WTC11 (cell line): ENCODE results near the gene TGM4.

Experiments
- ATF1 ChIP-seq: sonication (generic); formaldehyde crosslinking; IDR thresholded peaks from 2 replicates; pipeline ENCODE4 v1.8.1; 2023; ENCODE audit warnings: mild to moderate bottlenecking, moderate library complexity, missing genetic modification reagents
- ATF2 ChIP-seq: sonication (generic); formaldehyde crosslinking; IDR thresholded peaks from 2 replicates; pipeline ENCODE4 v1.8.1; 2022; ENCODE audit warnings: low read depth, missing genetic modification reagents, borderline replicate concordance
- CTCF ChIP-seq: fragments of 200-600 bp; IDR thresholded peaks from 2 replicates; pipeline ENCODE4 v1.8.0; 2022; ENCODE audit warnings: antibody characterized with exemption
- EMX1 ChIP-seq: fragments of 250-450 bp; sonication (Bioruptor Pico); IDR thresholded peaks from 2 replicates; pipeline ENCODE4 v1.8.0; 2021; ENCODE audit warnings: mild to moderate bottlenecking
- FOXJ3 ChIP-seq: sonication (generic); formaldehyde crosslinking; IDR thresholded peaks from 2 replicates; pipeline ENCODE4 v1.9.0; 2021; ENCODE audit warnings: missing genetic modification reagents, mild to moderate bottlenecking, borderline replicate concordance
- HMGXB4 ChIP-seq: sonication (generic); formaldehyde crosslinking; IDR thresholded peaks from 2 replicates; pipeline ENCODE4 v1.8.1; 2023; ENCODE audit warnings: mild to moderate bottlenecking, moderate library complexity, missing genetic modification reagents
- JUN ChIP-seq: sonication (generic); formaldehyde crosslinking; IDR thresholded peaks from 2 replicates; pipeline ENCODE4 v1.8.0; 2023; ENCODE audit warnings: mild to moderate bottlenecking, missing genetic modification reagents
- KAT7 ChIP-seq: sonication (generic); formaldehyde crosslinking; IDR thresholded peaks from 2 replicates; pipeline ENCODE4 v1.8.1; 2023; ENCODE audit warnings: missing genetic modification reagents, mild to moderate bottlenecking, borderline replicate concordance
- NR1H2 ChIP-seq: sonication (generic); formaldehyde crosslinking; IDR thresholded peaks from 2 replicates; pipeline ENCODE4 v1.9.0; 2021; ENCODE audit warnings: mild to moderate bottlenecking, moderate library complexity, missing genetic modification reagents
- NR2C2 ChIP-seq: sonication (generic); formaldehyde crosslinking; IDR thresholded peaks from 2 replicates; pipeline ENCODE4 v1.8.0; 2022; ENCODE audit warnings: mild to moderate bottlenecking, missing genetic modification reagents
- ZNF396 ChIP-seq: fragments of 250-450 bp; sonication (Bioruptor Pico); IDR thresholded peaks from 2 replicates; pipeline ENCODE4 v1.8.0; 2021; ENCODE audit warnings: mild to moderate bottlenecking, moderate library complexity, borderline replicate concordance
- TF ChIP-seq, protein P1 (sequence below): sonication (generic); formaldehyde crosslinking; IDR thresholded peaks from 2 replicates; pipeline ENCODE4 v1.8.1; 2023; ENCODE audit warnings: mild to moderate bottlenecking, missing genetic modification reagents, moderate library complexity
- TF ChIP-seq, protein P2 (sequence below): sonication (generic); formaldehyde crosslinking; IDR thresholded peaks from 2 replicates; pipeline ENCODE4 v1.8.0; 2022; ENCODE audit warnings: mild to moderate bottlenecking, missing genetic modification reagents

DNA sequence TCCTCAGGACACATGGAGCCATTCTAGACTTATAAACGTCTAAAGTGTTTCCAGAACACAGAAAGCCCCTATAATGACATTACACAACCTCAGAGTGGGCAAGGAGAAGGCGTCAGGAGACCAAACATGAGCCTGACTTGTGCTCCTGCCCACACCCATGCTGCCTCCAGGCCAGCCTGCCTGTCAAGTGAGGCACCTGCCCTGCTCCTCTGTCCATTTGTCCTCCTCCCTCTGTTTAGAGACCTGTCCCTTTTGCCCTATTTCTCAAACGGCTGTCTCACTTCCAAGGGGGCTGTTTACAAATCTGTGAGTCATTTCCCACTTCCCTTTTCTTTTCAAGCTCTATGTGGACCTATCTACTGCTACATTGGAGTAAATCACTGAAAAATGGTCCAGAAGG is 80.6 kb downstream of the TGM4 start:
- no peak for TF ChIP-seq CTCF
- no peak for TF ChIP-seq NR1H2
- TF ChIP-seq HMGXB4 (CRISPR knock-in tag), result no peak
- TF ChIP-seq KAT7 (CRISPR knock-in tag), result no peak
- TF ChIP-seq, protein P1, sequence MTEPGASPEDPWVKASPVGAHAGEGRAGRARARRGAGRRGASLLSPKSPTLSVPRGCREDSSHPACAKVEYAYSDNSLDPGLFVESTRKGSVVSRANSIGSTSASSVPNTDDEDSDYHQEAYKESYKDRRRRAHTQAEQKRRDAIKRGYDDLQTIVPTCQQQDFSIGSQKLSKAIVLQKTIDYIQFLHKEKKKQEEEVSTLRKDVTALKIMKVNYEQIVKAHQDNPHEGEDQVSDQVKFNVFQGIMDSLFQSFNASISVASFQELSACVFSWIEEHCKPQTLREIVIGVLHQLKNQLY (CRISPR knock-in tag), result no peak
- TF ChIP-seq, protein P2, sequence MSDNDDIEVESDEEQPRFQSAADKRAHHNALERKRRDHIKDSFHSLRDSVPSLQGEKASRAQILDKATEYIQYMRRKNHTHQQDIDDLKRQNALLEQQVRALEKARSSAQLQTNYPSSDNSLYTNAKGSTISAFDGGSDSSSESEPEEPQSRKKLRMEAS, result no peak
- TF ChIP-seq ATF2, result no peak
- no peak for TF ChIP-seq NR2C2 (CRISPR knock-in tag)
- no peak for TF ChIP-seq JUN (CRISPR knock-in tag)
- TF ChIP-seq EMX1, result no peak
- TF ChIP-seq ZNF396 (CRISPR knock-in tag), result no peak
- TF ChIP-seq FOXJ3, result no peak
- TF ChIP-seq ATF1 (CRISPR knock-in tag), result no peak
